22Rv1 (cell line): ENCODE data around the gene FAF1.

Experiments used
- H3K27ac ChIP-seq: fragments of 450-650 bp; 2 replicates; pipeline ENCODE4 v1.5.1; 2017
- CTCF ChIP-seq: fragments of 450-650 bp; IDR thresholded peaks from 2 replicates; pipeline ENCODE4 v1.5.1; 2017; ENCODE audit warnings: mild to moderate bottlenecking
- ZFX ChIP-seq: fragments of 450-650 bp; IDR thresholded peaks from 2 replicates; pipeline ENCODE4 v1.6.1; 2017; ENCODE audit warnings: antibody characterized with exemption, borderline replicate concordance

Gene FAF1

DNA sequence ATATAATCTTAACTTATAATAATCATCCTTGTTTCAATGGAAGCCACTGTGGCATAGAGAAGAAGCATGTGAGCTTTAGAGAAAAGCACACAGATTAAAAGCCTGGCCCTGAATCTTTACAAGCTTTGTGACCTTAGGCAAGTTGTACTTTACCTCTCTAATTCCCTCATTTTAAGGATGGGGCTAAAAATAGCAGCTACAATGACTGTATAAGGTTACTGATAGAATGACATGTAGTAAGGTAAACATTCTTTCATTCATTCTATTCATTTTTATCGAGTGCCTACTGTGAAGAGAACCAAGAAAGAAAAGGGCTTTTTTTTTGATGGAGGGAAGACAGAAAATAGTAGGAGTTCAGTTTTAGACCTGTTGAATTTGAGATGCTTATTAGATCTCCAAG is 35.6 kb upstream of the FAF1 start:
- H3K27ac ChIP-seq: no peak overlapping the region

GRCh38 chr1:50994997-50995396 is 34.9 kb upstream of the FAF1 start:
- TF ChIP-seq ZFX (no peak), CTCF (no peak)
- no peak overlapping the region for H3K27ac ChIP-seq

More for the DNA sequence above, 35.6 kb upstream of the FAF1 start:
- TF ChIP-seq CTCF (no peak), ZFX (no peak)

DNA sequence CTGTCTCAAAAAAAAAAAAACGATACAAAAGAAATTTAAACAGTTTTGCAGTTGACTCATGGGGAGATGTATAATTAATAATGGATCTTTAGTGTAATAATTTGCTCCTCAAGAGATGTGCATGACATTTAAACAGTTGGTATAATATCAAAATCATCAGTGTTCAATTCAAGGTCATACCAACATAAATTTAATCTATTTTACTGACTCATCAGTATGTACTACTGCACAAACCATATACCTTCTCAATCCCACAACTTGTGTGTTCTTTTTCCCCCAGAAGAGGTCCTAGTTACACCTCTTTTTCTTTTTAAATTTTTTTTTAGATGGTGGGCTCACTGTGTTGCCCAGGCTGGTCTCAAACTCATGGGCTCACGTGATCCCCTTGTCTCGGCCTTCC is 33.6 kb upstream of the FAF1 start:
- no peak overlapping the region for H3K27ac ChIP-seq
- no peak for TF ChIP-seq ZFX
- TF ChIP-seq CTCF: no peak

GRCh38 chr1:50992532-50993318 is 32.7 kb upstream of the FAF1 start:
- TF ChIP-seq CTCF (no peak), ZFX (no peak)
- no peak overlapping the region for H3K27ac ChIP-seq

GRCh38 chr1:50989694-50990093 is 29.6 kb upstream of the FAF1 start:
- no peak overlapping the region for H3K27ac ChIP-seq
- TF ChIP-seq CTCF (no peak), ZFX (no peak)

- H3K27ac ChIP-seq: no peak overlapping the region
- TF ChIP-seq CTCF: no peak
- no peak for TF ChIP-seq ZFX
Observed at GRCh38 chr1:50986653-50987052, 26.6 kb upstream of the FAF1 start.

- TF ChIP-seq CTCF: no peak
- TF ChIP-seq ZFX: no peak
- H3K27ac ChIP-seq: no peak overlapping the region
Observed at GRCh38 chr1:50985094-50985493, 25.0 kb upstream of the FAF1 start.
